LNCaP clone FGC (cell line): ENCODE results near the gene FHL2.
"Not testable (repeated sequence)": the region's sequence is repeated elsewhere in the genome, so short reads cannot be mapped to it uniquely, and the experiment has no call there.

Experiments
- DNase-seq: peaks from one replicate; pipeline ENCODE4 v3.0.0-alpha.2; 2011; ENCODE audit warnings: low read depth
- H3K4me3 ChIP-seq: 2 replicates; pipeline ENCODE4 v1.5.1; 2011; ENCODE audit warnings: mild to moderate bottlenecking, low read depth, low read length, control low read depth
- CTCF ChIP-seq: IDR thresholded peaks from 2 replicates; pipeline ENCODE4 v1.5.1; 2012; ENCODE audit warnings: mild to moderate bottlenecking; ENCODE audit not compliant: control insufficient read depth, insufficient read depth; ENCODE audit errors: extremely low read depth

Gene FHL2

DNA sequence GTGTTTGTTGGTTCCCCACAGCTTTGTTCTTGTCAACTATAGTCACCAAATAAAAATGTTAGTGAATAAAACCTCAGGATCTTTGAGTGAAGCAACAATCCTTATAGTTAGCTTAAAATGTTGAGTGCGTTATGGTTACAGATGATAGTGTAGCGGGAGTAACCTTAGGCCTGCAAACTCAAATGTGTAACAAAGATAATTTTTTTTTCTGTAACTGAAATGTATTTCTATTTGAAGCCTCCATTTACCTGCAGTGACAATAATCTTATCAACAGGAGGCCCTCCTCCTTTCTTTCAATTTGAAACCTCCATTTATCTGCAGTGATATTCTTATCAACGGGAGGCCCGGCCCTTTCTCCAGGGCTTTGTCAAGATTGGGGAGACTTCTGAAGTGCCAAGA is 64.6 kb downstream of the FHL2 start:
- DNase-seq: no peak
- H3K4me3 ChIP-seq: no peak overlapping the region
- TF ChIP-seq CTCF: no peak

DNA sequence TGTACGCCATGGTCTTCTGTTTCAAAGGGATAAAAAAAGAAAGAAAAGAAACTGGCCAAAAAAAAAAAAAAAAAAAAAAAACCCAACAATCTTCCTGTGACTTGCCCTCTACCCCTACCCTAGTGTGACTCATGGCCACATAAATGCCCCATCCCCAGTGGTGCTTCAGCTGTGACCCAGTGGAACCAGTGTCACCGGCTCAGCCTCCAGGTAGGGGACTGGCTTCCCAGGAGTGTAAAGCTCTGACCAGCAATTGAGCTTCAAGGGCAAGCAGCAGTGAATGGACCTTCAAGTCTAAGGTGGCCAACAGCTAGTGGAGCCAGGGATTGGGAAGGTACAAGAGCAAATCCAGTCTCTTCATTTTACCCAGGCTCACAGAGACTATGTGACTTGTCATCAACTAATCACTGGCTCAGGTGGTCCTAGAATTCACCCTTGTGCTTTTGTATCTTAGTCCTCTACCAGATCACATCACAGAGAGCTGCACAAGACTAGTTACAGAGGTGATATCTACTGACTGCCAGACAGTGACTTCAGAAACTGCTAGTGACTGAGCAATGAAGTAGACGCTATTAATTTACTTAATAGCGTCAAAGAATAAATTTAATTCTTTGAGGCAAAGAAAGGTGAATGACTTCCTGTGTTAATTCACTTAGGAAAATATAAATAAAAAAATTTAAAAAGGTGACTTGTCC is 68.0 kb downstream of the FHL2 start:
- peak overlapping the region; percentile 59 for H3K4me3 ChIP-seq
- TF ChIP-seq CTCF: no peak

DNA sequence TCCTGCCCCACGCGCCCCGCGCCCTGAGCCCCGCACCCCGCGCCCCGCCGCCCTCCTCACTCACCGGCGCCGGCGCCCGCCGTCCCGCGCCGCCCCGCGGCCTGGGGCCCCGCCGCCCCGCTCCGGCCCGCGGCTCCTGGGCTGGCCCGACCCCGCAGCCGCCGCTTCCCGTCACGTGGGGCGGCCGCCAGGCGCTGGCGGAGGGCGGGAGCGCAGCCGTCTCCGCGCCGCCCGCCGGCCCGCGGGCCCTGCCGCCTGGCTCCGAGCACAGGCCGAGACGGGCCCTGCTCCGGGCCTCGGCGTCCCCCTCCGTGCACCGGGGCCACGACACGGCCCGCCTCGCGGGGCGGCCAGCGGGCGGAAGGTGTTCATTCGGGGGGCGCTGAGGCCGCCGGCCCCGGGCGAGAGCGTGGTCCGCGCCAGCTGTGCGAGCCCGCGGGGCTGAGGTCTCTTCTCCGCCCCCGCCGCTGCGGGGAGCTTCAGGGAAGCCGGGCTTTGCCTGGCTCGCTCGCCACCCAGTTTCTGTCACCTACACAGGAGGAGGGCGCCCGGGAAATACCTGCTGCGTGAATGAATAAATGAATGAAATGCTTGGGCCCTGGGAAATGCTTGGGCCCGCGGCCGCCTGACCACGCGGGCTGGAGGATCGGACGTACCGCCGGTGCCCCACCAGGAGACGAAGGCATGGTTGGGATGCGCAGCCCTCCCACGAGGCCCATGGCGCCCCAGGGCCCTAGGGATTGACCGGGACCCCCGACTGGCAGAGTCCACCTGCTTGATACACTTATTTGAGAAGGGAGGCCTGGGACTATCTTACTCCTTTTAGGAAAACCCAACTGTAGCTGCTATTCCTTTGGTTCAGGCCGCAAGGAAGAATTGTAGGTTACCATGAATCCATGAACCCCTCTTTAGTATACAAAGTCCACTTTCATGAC is 69.0 kb downstream of the FHL2 start, which contains the start of gene TGFBRAP1:
TGFBRAP1 (minus strand) TSS at position 175 of the 935 bp plus-strand sequence. CDS start 21,434 bp downstream, outside the sequence.
- peak within 1 kb of the TSS; percentile 63 for H3K4me3 ChIP-seq
- TF ChIP-seq CTCF: no peak
- DNase-seq: no peak

More for the DNA sequence above, 68.0 kb downstream of the FHL2 start:
- no peak for DNase-seq

DNA sequence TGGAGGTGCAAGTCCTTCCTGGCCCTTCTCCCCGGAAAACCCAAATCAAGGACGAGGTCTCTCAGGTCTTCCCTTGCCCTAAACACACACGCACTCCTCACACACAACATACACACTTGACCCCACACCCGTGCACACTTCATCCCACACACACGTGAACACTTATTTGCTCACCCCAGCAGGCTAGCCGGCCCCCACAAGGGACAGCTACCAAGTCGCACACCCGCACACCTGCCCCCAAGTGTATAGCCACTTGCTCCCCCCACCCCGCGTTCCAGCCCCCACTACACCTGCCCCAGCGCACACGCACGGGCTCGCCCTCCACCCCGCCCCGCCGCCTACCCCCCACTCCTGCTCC is 69.7 kb downstream of the FHL2 start:
- DNase-seq: no peak
- no peak for TF ChIP-seq CTCF

GRCh38 chr2:105328281-105329196 is 70.3 kb downstream of the FHL2 start:
- TF ChIP-seq CTCF: no peak
- peak overlapping the region; percentile 63 for H3K4me3 ChIP-seq
- DNase-seq: no peak

More for the DNA sequence above, 69.7 kb downstream of the FHL2 start:
- H3K4me3 ChIP-seq: peak overlapping the region; percentile 63

DNA sequence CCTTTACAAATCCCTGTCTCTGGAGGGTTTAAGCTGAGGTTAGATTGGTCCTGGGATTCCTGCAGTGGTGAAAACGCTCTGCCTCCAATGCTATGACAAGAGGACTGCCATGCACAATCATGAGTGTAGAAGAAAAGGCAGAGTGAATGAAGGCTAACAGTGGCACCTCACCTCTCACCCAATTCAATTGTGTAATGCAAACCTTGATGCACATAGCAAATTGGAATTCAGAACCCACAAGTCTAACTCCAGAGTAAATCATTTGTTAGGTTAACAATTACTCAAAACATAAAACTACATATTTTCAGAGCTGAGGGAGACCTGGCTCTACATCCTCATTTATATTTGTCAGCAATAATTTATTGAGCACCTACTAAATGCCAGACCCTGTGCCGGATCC is 71.2 kb downstream of the FHL2 start:
- DNase-seq: no peak
- H3K4me3 ChIP-seq: no peak overlapping the region
- TF ChIP-seq CTCF: no peak

DNA sequence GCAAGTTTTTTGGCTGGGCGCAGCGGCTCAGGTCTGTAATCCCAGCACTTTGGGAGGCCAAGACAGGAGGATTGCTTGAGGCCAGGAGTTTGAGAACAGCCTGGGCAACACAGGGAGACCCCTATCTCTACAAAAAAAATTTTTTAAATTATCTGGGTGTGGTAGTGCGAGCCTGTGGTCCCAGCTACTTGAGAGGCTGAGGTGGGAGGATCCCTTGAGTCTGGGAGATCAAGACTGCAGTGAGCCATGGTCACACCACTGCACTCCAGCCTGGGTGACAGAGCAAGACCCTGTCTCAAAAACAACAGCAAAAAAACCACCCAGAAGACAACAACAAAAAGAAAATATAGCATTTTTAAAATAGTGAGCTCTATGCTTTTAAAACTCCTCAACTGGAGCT is 71.6 kb downstream of the FHL2 start:
- DNase-seq, H3K4me3 ChIP-seq: not testable (repeated sequence)
